KMS-11 (cell line): ENCODE measurements around the gene CFAP45.
A peak's percentile ranks its signal among the peaks of the same experiment; 100 is the strongest.

ENCODE experiments used
- H2AFZ ChIP-seq: fragments of 200-600 bp; sonication (generic); 2 replicates; pipeline ENCODE4 v1.6.1; 2016; ENCODE audit warnings: antibody characterized with exemption, mixed run types, low read depth
- H3K27ac ChIP-seq: fragments of 200-600 bp; sonication (generic); 2 replicates; pipeline ENCODE4 v1.6.1; 2016; ENCODE audit warnings: mild to moderate bottlenecking, mixed run types
- H3K27me3 ChIP-seq: fragments of 200-600 bp; sonication (generic); 2 replicates; pipeline ENCODE4 v1.6.1; 2017; ENCODE audit warnings: mild to moderate bottlenecking, low read depth, mixed run types, moderate library complexity; ENCODE audit not compliant: insufficient read depth
- H3K36me3 ChIP-seq: fragments of 200-600 bp; sonication (generic); 2 replicates; pipeline ENCODE4 v1.6.1; 2017; ENCODE audit warnings: mild to moderate bottlenecking, mixed run types; ENCODE audit not compliant: insufficient read depth
- H3K4me1 ChIP-seq: fragments of 200-600 bp; sonication (generic); 2 replicates; pipeline ENCODE4 v1.6.1; 2016; ENCODE audit warnings: mild to moderate bottlenecking, low read depth, mixed run types; ENCODE audit not compliant: poor library complexity, severe bottlenecking
- H3K4me2 ChIP-seq: fragments of 200-600 bp; sonication (generic); 2 replicates; pipeline ENCODE4 v1.7.0; 2016; ENCODE audit warnings: mild to moderate bottlenecking, mixed run types
- H3K4me3 ChIP-seq: fragments of 200-600 bp; sonication (generic); IDR thresholded peaks from 2 replicates; pipeline ENCODE4 v1.6.1; 2017; ENCODE audit warnings: low read depth, low read length, mixed read lengths; ENCODE audit not compliant: insufficient read depth
- H3K79me2 ChIP-seq: fragments of 200-600 bp; sonication (generic); 2 replicates; pipeline ENCODE4 v1.6.1; 2016; ENCODE audit warnings: low read depth, mixed run types; ENCODE audit not compliant: insufficient read depth
- H3K9ac ChIP-seq: fragments of 200-600 bp; sonication (generic); 2 replicates; pipeline ENCODE4 v1.6.1; 2016; ENCODE audit warnings: mild to moderate bottlenecking, mixed run types
- H4K20me1 ChIP-seq: fragments of 200-600 bp; sonication (generic); 2 replicates; pipeline ENCODE4 v1.6.1; 2016; ENCODE audit warnings: mild to moderate bottlenecking, mixed run types; ENCODE audit not compliant: insufficient read depth
- CTCF ChIP-seq: fragments of 200-600 bp; sonication (generic); conservative IDR thresholded peaks from 2 replicates; pipeline ENCODE4 v1.6.1; 2017; ENCODE audit warnings: low read depth, mild to moderate bottlenecking, antibody characterized with exemption, low read length, moderate library complexity, mixed read lengths

The CFAP45 gene

GRCh38 chr1:159924025-159924790 lies 24.2 kb upstream of the CFAP45 start:
- peak overlapping the region; percentile 90 for H3K4me3 ChIP-seq
- no peak for TF ChIP-seq CTCF
- H3K4me2 ChIP-seq = peak overlapping the region; percentile 92
- H3K4me1 ChIP-seq = peaks cover 56% of the 10 kb centered on the region
- H3K36me3 ChIP-seq = peaks cover 15% of the 10 kb centered on the region; the same call in 1 of the 2 replicates
- peaks cover 47% of the 10 kb centered on the region for H4K20me1 ChIP-seq
- peak overlapping the region; percentile 98 for H3K9ac ChIP-seq
- peaks cover 62% of the 10 kb centered on the region for H3K79me2 ChIP-seq
- H3K27me3 ChIP-seq = no peaks in the 10 kb centered on the region
- peak overlapping the region; percentile 71 for H2AFZ ChIP-seq
- peak overlapping the region; percentile 78 for H3K27ac ChIP-seq

GRCh38 chr1:159923203-159924024 lies 23.4 kb upstream of the CFAP45 start:
- Histone ChIP-seq H3K9ac (peak overlapping the region; percentile 98), H3K79me2 (peaks cover 66% of the 10 kb centered on the region), H3K36me3 (peaks cover 21% of the 10 kb centered on the region; the same call in 1 of the 2 replicates), H3K4me2 (peak overlapping the region; percentile 92), H4K20me1 (peaks cover 53% of the 10 kb centered on the region), H3K4me1 (peaks cover 63% of the 10 kb centered on the region), H2AFZ (no peak overlapping the region), H3K4me3 (peak overlapping the region; percentile 90), H3K27ac (peak overlapping the region; percentile 78), H3K27me3 (no peaks in the 10 kb centered on the region)
- no peak for TF ChIP-seq CTCF

- H3K79me2 ChIP-seq = peaks cover 66% of the 10 kb centered on the region
- H3K4me1 ChIP-seq = peaks cover 71% of the 10 kb centered on the region
- H3K9ac ChIP-seq = peak overlapping the region; percentile 98; the same call in 1 of the 2 replicates
- H3K36me3 ChIP-seq = peaks cover 21% of the 10 kb centered on the region; the same call in 1 of the 2 replicates
- no peak overlapping the region for H2AFZ ChIP-seq
- no peak overlapping the region for H3K4me3 ChIP-seq
- H3K27ac ChIP-seq = peak overlapping the region; percentile 78
- peak overlapping the region; percentile 92 for H3K4me2 ChIP-seq
- peaks cover 53% of the 10 kb centered on the region for H4K20me1 ChIP-seq
- no peaks in the 10 kb centered on the region for H3K27me3 ChIP-seq
- no peak for TF ChIP-seq CTCF
Measured at GRCh38 chr1:159922511-159923202, 22.7 kb upstream of the CFAP45 start.

- H3K4me1 ChIP-seq = peaks cover 75% of the 10 kb centered on the region
- peaks cover 53% of the 10 kb centered on the region for H4K20me1 ChIP-seq
- peak overlapping the region; percentile 92 for H3K4me2 ChIP-seq
Measured at GRCh38 chr1:159921700-159922504, 21.9 kb upstream of the CFAP45 start.

More at GRCh38 chr1:159921700-159922504, 21.9 kb upstream of the CFAP45 start:
- Histone ChIP-seq H3K9ac (peak overlapping the region; percentile 98; the same call in 1 of the 2 replicates), H3K36me3 (peaks cover 21% of the 10 kb centered on the region; the same call in 1 of the 2 replicates), H3K27me3 (no peaks in the 10 kb centered on the region), H3K27ac (peak overlapping the region; percentile 78; the same call in 1 of the 2 replicates), H3K79me2 (peaks cover 66% of the 10 kb centered on the region), H3K4me3 (no peak overlapping the region), H2AFZ (no peak overlapping the region)
- TF ChIP-seq CTCF = no peak
